Measurements from ENCODE around the gene ARID5B. TPM values are rescaled to one million over a fixed set of nuclear protein-coding genes. Genes with fewer than 3 reads are reported as not detected.

Gene ARID5B
- total RNA-seq, 1 donor from 2014 or later: 1.1 TPM

- Mint-ChIP-seq H3K27me3 (ENCODE audit: unreplicated experiment) (peaks cover 2% of the 10 kb centered on the region), H3K36me3 (ENCODE audit: unreplicated experiment) (no peaks in the 10 kb centered on the region), H3K9me3 (ENCODE audit: unreplicated experiment) (no peaks in the 10 kb centered on the region), H3K27ac (ENCODE audit: unreplicated experiment) (no peak overlapping the region), H3K4me1 (ENCODE audit: low read depth, unreplicated experiment) (no peaks in the 10 kb centered on the region), H3K4me3 (ENCODE audit: unreplicated experiment) (no peak overlapping the region)
- no peak for TF ChIP-seq CTCF (IDR thresholded peaks at IDR 0.05; ENCODE audit: partially characterized antibody, unreplicated experiment)
- no peak for DNase-seq
These were observed 213.8 kb downstream of the ARID5B start for GRCh38 chr10:62115321-62115720.

- H3K27me3 Mint-ChIP-seq (ENCODE audit: unreplicated experiment): peaks cover 2% of the 10 kb centered on the region
- H3K36me3 Mint-ChIP-seq (ENCODE audit: unreplicated experiment): no peaks in the 10 kb centered on the region
- no peak for DNase-seq
- TF ChIP-seq CTCF (IDR thresholded peaks at IDR 0.05; ENCODE audit: partially characterized antibody, unreplicated experiment): no peak
- H3K27ac Mint-ChIP-seq (ENCODE audit: unreplicated experiment): no peak overlapping the region
- H3K4me1 Mint-ChIP-seq (ENCODE audit: low read depth, unreplicated experiment): no peaks in the 10 kb centered on the region
- H3K4me3 Mint-ChIP-seq (ENCODE audit: unreplicated experiment): no peak overlapping the region
- H3K9me3 Mint-ChIP-seq (ENCODE audit: unreplicated experiment): no peaks in the 10 kb centered on the region
These were observed 214.3 kb downstream of the ARID5B start for GRCh38 chr10:62115842-62116241.

GRCh38 chr10:62116896-62117295 is 215.4 kb downstream of the ARID5B start:
- DNase-seq: no peak
- no peak for TF ChIP-seq CTCF (IDR thresholded peaks at IDR 0.05; ENCODE audit: partially characterized antibody, unreplicated experiment)
- Mint-ChIP-seq H3K9me3 (ENCODE audit: unreplicated experiment) (no peaks in the 10 kb centered on the region), H3K27me3 (ENCODE audit: unreplicated experiment) (peaks cover 2% of the 10 kb centered on the region), H3K4me3 (ENCODE audit: unreplicated experiment) (no peak overlapping the region), H3K4me1 (ENCODE audit: low read depth, unreplicated experiment) (no peaks in the 10 kb centered on the region), H3K36me3 (ENCODE audit: unreplicated experiment) (no peaks in the 10 kb centered on the region), H3K27ac (ENCODE audit: unreplicated experiment) (no peak overlapping the region)

- H3K27ac Mint-ChIP-seq (ENCODE audit: unreplicated experiment): no peak overlapping the region
- no peak overlapping the region for H3K4me3 Mint-ChIP-seq (ENCODE audit: unreplicated experiment)
- no peaks in the 10 kb centered on the region for H3K4me1 Mint-ChIP-seq (ENCODE audit: low read depth, unreplicated experiment)
- no peak for TF ChIP-seq CTCF (IDR thresholded peaks at IDR 0.05; ENCODE audit: partially characterized antibody, unreplicated experiment)
- no peaks in the 10 kb centered on the region for H3K9me3 Mint-ChIP-seq (ENCODE audit: unreplicated experiment)
- peaks cover 5% of the 10 kb centered on the region for H3K36me3 Mint-ChIP-seq (ENCODE audit: unreplicated experiment)
- no peak for DNase-seq
- peaks cover 2% of the 10 kb centered on the region for H3K27me3 Mint-ChIP-seq (ENCODE audit: unreplicated experiment)
These were observed 219.7 kb downstream of the ARID5B start for GRCh38 chr10:62121187-62121530.

- no peaks in the 10 kb centered on the region for H3K36me3 Mint-ChIP-seq (ENCODE audit: unreplicated experiment)
- H3K9me3 Mint-ChIP-seq (ENCODE audit: unreplicated experiment): no peaks in the 10 kb centered on the region
- no peak for DNase-seq
- H3K27me3 Mint-ChIP-seq (ENCODE audit: unreplicated experiment): no peaks in the 10 kb centered on the region
- TF ChIP-seq CTCF (IDR thresholded peaks at IDR 0.05; ENCODE audit: partially characterized antibody, unreplicated experiment): no peak
- no peak overlapping the region for H3K27ac Mint-ChIP-seq (ENCODE audit: unreplicated experiment)
- H3K4me3 Mint-ChIP-seq (ENCODE audit: unreplicated experiment): no peak overlapping the region
- H3K4me1 Mint-ChIP-seq (ENCODE audit: low read depth, unreplicated experiment): no peaks in the 10 kb centered on the region
These were observed 226.5 kb downstream of the ARID5B start for GRCh38 chr10:62127975-62128374.

Data from glutamatergic neuron (in vitro differentiated cells).